ENCODE measurements around the gene UPK3BL1.
"Not testable (repeated sequence)": the region's sequence is repeated elsewhere in the genome, so short reads cannot be mapped to it uniquely, and the experiment has no call there.

Gene UPK3BL1

GRCh38 chr7:102627271-102627904, 15.2 kb downstream of the UPK3BL1 start:
- DNase-seq (ENCODE audit: low read depth in 3 of 3), result not testable (repeated sequence)

GRCh38 chr7:102618122-102618521, 24.5 kb downstream of the UPK3BL1 start:
- not testable (repeated sequence) for DNase-seq (ENCODE audit: low read depth in 3 of 3)

GRCh38 chr7:102616507-102617125, 26.0 kb downstream of the UPK3BL1 start, which contains the start of gene RASA4:
TSS of gene RASA4 (minus strand) at chr7:102616756. CDS start at chr7:102616689, 67 bp downstream.
- not testable (repeated sequence) for DNase-seq (ENCODE audit: low read depth in 3 of 3)

- DNase-seq (ENCODE audit: low read depth in 3 of 3), result not testable (repeated sequence)
Observed at GRCh38 chr7:102615930-102616329, 26.7 kb downstream of the UPK3BL1 start.

GRCh38 chr7:102614873-102615272, 27.7 kb downstream of the UPK3BL1 start:
- DNase-seq (ENCODE audit: low read depth in 3 of 3), result not testable (repeated sequence)

- DNase-seq (ENCODE audit: low read depth in 3 of 3), result not testable (repeated sequence)
Observed at GRCh38 chr7:102614346-102614697, 28.3 kb downstream of the UPK3BL1 start.

GRCh38 chr7:102613575-102614345, 28.8 kb downstream of the UPK3BL1 start:
- not testable (repeated sequence) for DNase-seq (ENCODE audit: low read depth in 3 of 3)

- DNase-seq (ENCODE audit: low read depth in 3 of 3), result not testable (repeated sequence)
Observed at GRCh38 chr7:102611675-102612325, 30.8 kb downstream of the UPK3BL1 start.

- DNase-seq (ENCODE audit: low read depth in 3 of 3), result not testable (repeated sequence)
Observed at GRCh38 chr7:102611013-102611674, 31.4 kb downstream of the UPK3BL1 start.

GRCh38 chr7:102610441-102610840, 32.1 kb downstream of the UPK3BL1 start:
- DNase-seq (ENCODE audit: low read depth in 3 of 3), result not testable (repeated sequence)

GRCh38 chr7:102609734-102610133, 32.9 kb downstream of the UPK3BL1 start:
- not testable (repeated sequence) for DNase-seq (ENCODE audit: low read depth in 3 of 3)

GRCh38 chr7:102606848-102607247, 35.7 kb downstream of the UPK3BL1 start:
- DNase-seq (ENCODE audit: low read depth in 3 of 3), result not testable (repeated sequence)

- not testable (repeated sequence) for DNase-seq (ENCODE audit: low read depth in 3 of 3)
Observed at GRCh38 chr7:102604431-102605145, 38.0 kb downstream of the UPK3BL1 start.

GRCh38 chr7:102602317-102602716, 40.3 kb downstream of the UPK3BL1 start:
- DNase-seq (ENCODE audit: low read depth in 3 of 3), result not testable (repeated sequence)

GRCh38 chr7:102599699-102600098, 42.9 kb downstream of the UPK3BL1 start:
- DNase-seq (ENCODE audit: low read depth in 3 of 3), result not testable (repeated sequence)

GRCh38 chr7:102596036-102596435, 46.6 kb downstream of the UPK3BL1 start:
- not testable (repeated sequence) for DNase-seq (ENCODE audit: low read depth in 3 of 3)

GRCh38 chr7:102593637-102594334, 48.8 kb downstream of the UPK3BL1 start:
- DNase-seq (ENCODE audit: low read depth in 3 of 3), result not testable (repeated sequence)

- DNase-seq (ENCODE audit: low read depth in 3 of 3), result not testable (repeated sequence)
Observed at GRCh38 chr7:102592477-102593019, 50.0 kb downstream of the UPK3BL1 start.

GRCh38 chr7:102589857-102590256, 52.7 kb downstream of the UPK3BL1 start:
- DNase-seq (ENCODE audit: low read depth in 3 of 3), result not testable (repeated sequence)

Measured in stimulated activated CD4-positive, alpha-beta T cell treated with anti-CD3 and anti-CD28 coated beads, TNF-alpha, amount 100 ng/mL, for 48 hours (primary cell).